Measurements from ENCODE around the gene AOX1. TPM values are rescaled to one million over a fixed set of nuclear protein-coding genes. Genes with fewer than 3 reads are reported as not detected.

AOX1 gene
- total and polyA plus RNA-seq, 10 of the 15 experiments (the other 5 are each of a cell fraction or from before 2014, with no cell fraction given) = 0.03 to 0.56 (median 0.19) TPM; not detected in 6

DNA sequence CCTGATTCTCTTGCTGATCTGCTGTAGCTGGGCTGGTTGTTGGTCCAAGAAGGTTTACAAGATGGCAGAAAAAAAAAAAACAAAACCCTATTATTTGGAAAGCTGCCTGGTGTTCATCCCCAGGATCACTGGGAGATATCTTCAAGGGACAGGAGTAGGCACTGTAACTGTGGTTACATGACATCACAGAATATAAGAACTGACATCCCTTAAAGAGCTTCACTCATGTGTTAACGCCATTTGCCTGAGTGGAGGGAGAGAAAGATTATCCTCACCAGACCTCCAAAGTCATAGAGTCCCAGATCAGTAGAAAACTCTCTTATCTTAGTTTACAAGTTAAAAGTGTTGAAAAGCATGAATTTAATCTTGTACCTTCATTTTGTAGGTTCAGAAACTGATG, 130.6 kb downstream of the AOX1 start:
- H3K9me3 ChIP-seq (replicated peaks; ENCODE audit: control insufficient read depth, insufficient read depth, low read length) = peaks cover 3% of the 10 kb centered on the region; the same call in 2 of the 3 replicates
- H3K4me1 ChIP-seq (ENCODE audit: control insufficient read depth, insufficient read depth, low read length) = peaks cover 7% of the 10 kb centered on the region
- no peaks in the 10 kb centered on the region for H4K20me1 ChIP-seq (ENCODE audit: control insufficient read depth, insufficient read depth)
- no TSS peak for BruUV-seq (replicated peaks)
- no peak for DNase-seq (ENCODE audit: low read depth, low spot score)
- CTCF ChIA-PET = interaction anchor here (1.4 kb wide), 1 partner anchor 97 kb away, joined by 3 read pairs; no protein-coding TSS in a partner anchor
- in situ Hi-C loops (cut with MboI) (loop anchor here (10.0 kb wide), 1 partner anchor 348 kb away; no protein-coding TSS in a partner anchor), intact Hi-C loops (cut with micrococcal nuclease; ENCODE audit: unreplicated experiment) (no loop called here)
- no peak overlapping the region for H3K4me2 ChIP-seq (ENCODE audit: control insufficient read depth, insufficient read depth)
- no peak overlapping the region for H3K4me3 ChIP-seq
- RAD21 ChIA-PET (ENCODE audit: unreplicated experiment) = interaction anchor here (0.8 kb wide), 1 partner anchor 516 kb away, joined by 3 read pairs; no protein-coding TSS in a partner anchor
- no peak for FAIRE-seq
- no peak overlapping the region; the same call in 1 of the 2 replicates for H2AFZ ChIP-seq (ENCODE audit: control insufficient read depth, low read depth, low read length)
- POLR2A ChIA-PET = no interaction called here
- WGBS (ENCODE audit: insufficient coverage, insufficient replicate concordance, low lambda C conversion rate, missing lambda C conversion rate) = 93% methylated on average over 1 of the region's 1 CpG
- H3K36me3 ChIP-seq (ENCODE audit: control insufficient read depth in 2 of 2, insufficient read depth in 2 of 2, low read length in 1 of 2) = no peaks in the 10 kb centered on the region
- H3K79me2 ChIP-seq (ENCODE audit: control insufficient read depth, insufficient read depth, low read length) = no peaks in the 10 kb centered on the region
- H3K27ac ChIP-seq (ENCODE audit: control insufficient read depth, insufficient read depth) = no peak overlapping the region
- SMC1A ChIA-PET (ENCODE audit: uncharacterized antibody, unreplicated experiment) = no interaction called here
- no peak overlapping the region for H3K9ac ChIP-seq (ENCODE audit: control insufficient read depth, insufficient read depth, low read length)
- H3K27me3 ChIP-seq (replicated peaks in 1 of 2; ENCODE audit: control insufficient read depth in 2 of 2, insufficient read depth in 2 of 2, low read length in 1 of 2) = no peaks in the 10 kb centered on the region; a peak in 1 of 4 replicates
- TF ChIP-seq SUPT20H (IDR thresholded peaks at IDR 0.05; ENCODE audit: borderline replicate concordance, control insufficient read depth, low read depth, low read length) (no peak), MEF2A (IDR thresholded peaks at IDR 0.05; ENCODE audit: insufficient read depth, low read depth, low read length) (no peak), ZNF207 (IDR thresholded peaks at IDR 0.05; ENCODE audit: borderline replicate concordance) (no peak), RELA (IDR thresholded peaks at IDR 0.05; ENCODE audit: borderline replicate concordance, partially characterized antibody) (no peak), TCF3 (IDR thresholded peaks at IDR 0.05; ENCODE audit: borderline replicate concordance, insufficient read depth, low read depth, low read length) (no peak), NR2C1 (IDR thresholded peaks at IDR 0.05) (no peak), POLR2AphosphoS2 (IDR thresholded peaks at IDR 0.05; ENCODE audit: low read depth, low read length) (no peak), NR2C2 (IDR thresholded peaks at IDR 0.05; ENCODE audit: borderline replicate concordance, control insufficient read depth, insufficient read length, low read depth) (no peak)
- TF ChIP-seq, protein P1, sequence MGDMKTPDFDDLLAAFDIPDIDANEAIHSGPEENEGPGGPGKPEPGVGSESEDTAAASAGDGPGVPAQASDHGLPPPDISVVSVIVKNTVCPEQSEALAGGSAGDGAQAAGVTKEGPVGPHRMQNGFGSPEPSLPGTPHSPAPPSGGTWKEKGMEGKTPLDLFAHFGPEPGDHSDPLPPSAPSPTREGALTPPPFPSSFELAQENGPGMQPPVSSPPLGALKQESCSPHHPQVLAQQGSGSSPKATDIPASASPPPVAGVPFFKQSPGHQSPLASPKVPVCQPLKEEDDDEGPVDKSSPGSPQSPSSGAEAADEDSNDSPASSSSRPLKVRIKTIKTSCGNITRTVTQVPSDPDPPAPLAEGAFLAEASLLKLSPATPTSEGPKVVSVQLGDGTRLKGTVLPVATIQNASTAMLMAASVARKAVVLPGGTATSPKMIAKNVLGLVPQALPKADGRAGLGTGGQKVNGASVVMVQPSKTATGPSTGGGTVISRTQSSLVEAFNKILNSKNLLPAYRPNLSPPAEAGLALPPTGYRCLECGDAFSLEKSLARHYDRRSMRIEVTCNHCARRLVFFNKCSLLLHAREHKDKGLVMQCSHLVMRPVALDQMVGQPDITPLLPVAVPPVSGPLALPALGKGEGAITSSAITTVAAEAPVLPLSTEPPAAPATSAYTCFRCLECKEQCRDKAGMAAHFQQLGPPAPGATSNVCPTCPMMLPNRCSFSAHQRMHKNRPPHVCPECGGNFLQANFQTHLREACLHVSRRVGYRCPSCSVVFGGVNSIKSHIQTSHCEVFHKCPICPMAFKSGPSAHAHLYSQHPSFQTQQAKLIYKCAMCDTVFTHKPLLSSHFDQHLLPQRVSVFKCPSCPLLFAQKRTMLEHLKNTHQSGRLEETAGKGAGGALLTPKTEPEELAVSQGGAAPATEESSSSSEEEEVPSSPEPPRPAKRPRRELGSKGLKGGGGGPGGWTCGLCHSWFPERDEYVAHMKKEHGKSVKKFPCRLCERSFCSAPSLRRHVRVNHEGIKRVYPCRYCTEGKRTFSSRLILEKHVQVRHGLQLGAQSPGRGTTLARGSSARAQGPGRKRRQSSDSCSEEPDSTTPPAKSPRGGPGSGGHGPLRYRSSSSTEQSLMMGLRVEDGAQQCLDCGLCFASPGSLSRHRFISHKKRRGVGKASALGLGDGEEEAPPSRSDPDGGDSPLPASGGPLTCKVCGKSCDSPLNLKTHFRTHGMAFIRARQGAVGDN (IDR thresholded peaks at IDR 0.05) = no peak
- TF ChIP-seq, protein P2, sequence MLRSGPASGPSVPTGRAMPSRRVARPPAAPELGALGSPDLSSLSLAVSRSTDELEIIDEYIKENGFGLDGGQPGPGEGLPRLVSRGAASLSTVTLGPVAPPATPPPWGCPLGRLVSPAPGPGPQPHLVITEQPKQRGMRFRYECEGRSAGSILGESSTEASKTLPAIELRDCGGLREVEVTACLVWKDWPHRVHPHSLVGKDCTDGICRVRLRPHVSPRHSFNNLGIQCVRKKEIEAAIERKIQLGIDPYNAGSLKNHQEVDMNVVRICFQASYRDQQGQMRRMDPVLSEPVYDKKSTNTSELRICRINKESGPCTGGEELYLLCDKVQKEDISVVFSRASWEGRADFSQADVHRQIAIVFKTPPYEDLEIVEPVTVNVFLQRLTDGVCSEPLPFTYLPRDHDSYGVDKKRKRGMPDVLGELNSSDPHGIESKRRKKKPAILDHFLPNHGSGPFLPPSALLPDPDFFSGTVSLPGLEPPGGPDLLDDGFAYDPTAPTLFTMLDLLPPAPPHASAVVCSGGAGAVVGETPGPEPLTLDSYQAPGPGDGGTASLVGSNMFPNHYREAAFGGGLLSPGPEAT (IDR thresholded peaks at IDR 0.05; ENCODE audit: low read depth) = no peak
- TF ChIP-seq, protein P3, sequence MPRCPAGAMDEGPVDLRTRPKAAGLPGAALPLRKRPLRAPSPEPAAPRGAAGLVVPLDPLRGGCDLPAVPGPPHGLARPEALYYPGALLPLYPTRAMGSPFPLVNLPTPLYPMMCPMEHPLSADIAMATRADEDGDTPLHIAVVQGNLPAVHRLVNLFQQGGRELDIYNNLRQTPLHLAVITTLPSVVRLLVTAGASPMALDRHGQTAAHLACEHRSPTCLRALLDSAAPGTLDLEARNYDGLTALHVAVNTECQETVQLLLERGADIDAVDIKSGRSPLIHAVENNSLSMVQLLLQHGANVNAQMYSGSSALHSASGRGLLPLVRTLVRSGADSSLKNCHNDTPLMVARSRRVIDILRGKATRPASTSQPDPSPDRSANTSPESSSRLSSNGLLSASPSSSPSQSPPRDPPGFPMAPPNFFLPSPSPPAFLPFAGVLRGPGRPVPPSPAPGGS (IDR thresholded peaks at IDR 0.05; ENCODE audit: borderline replicate concordance, insufficient read depth, low read depth, low read length, poor library complexity, severe bottlenecking) = no peak
- ATAC-seq = no peak

Data from GM12878 (cell line).